IMR-90 (cell line): Measurements from ENCODE around the gene DTL. TPM values are rescaled to one million over a fixed set of nuclear protein-coding genes. Genes with fewer than 3 reads are reported as not detected.

ENCODE experiments used
- ATAC-seq: fragments of 200-7000 bp; cut with Tn5 transposase; 2 replicates; pipeline ENCODE4 v1.9.1; 2020; ENCODE audit warnings: low read depth, mild to moderate bottlenecking, moderate library complexity
- BruUV-seq: library from RNA; stranded (reverse); fragments of 400-500 nt; replicated peaks from 2 replicates; lab custom pipeline; 2021; lab: Mats Ljungman, UMichigan
- CTCF ChIA-PET: fragments of 300-600 bp; formaldehyde crosslinking; extraction: SDS; loops from one replicate; lab custom pipeline; 2021; ENCODE audit warnings: antibody characterized with exemption; lab: Yijun Ruan, JAX
- POLR2A ChIA-PET: fragments of 300-600 bp; sonication (Branson Sonifier 250); formaldehyde crosslinking; loops from one replicate; lab custom pipeline; 2022; ENCODE audit warnings: antibody characterized with exemption; ENCODE audit not compliant: unreplicated experiment; lab: Charles Lee
- DNase-seq: peaks from one replicate; pipeline ENCODE4 v3.0.0; 2013
- H2AFZ ChIP-seq: replicated peaks from 2 replicates; pipeline ENCODE3; 2013; ENCODE audit warnings: low read length, mild to moderate bottlenecking; ENCODE audit not compliant: poor library complexity
- H2AK5ac ChIP-seq: 2 replicates; pipeline ENCODE4 v1.6.1; 2013; ENCODE audit warnings: low read depth, low read length, inconsistent platforms
- H2AK9ac ChIP-seq: replicated peaks from 2 replicates; pipeline ENCODE3; 2013; ENCODE audit warnings: mild to moderate bottlenecking, low read depth, low read length, moderate library complexity; ENCODE audit not compliant: poor library complexity
- H2BK120ac ChIP-seq: 2 replicates; pipeline ENCODE4 v1.6.1; 2013; ENCODE audit warnings: low read depth, low read length, inconsistent platforms
- H2BK15ac ChIP-seq: 3 replicates; pipeline ENCODE4 v1.6.1; 2013; ENCODE audit warnings: low read depth, low read length, inconsistent platforms
- H2BK20ac ChIP-seq: 2 replicates; pipeline ENCODE4 v1.6.1; 2013; ENCODE audit warnings: low read depth, mild to moderate bottlenecking, inconsistent platforms, low read length, moderate library complexity
- H2BK5ac ChIP-seq: 2 replicates; pipeline ENCODE4 v1.6.1; 2013; ENCODE audit warnings: mild to moderate bottlenecking, low read depth, low read length, inconsistent platforms; ENCODE audit not compliant: poor library complexity, severe bottlenecking
- H3K14ac ChIP-seq: replicated peaks from 2 replicates; pipeline ENCODE4 v1.6.1; 2013; ENCODE audit warnings: low read depth, low read length, inconsistent platforms
- H3K18ac ChIP-seq: 2 replicates; pipeline ENCODE4 v1.6.1; 2013; ENCODE audit warnings: low read depth, low read length, control low read depth
- H3K23ac ChIP-seq: 2 replicates; pipeline ENCODE4 v1.6.1; 2013; ENCODE audit warnings: low read depth, low read length, inconsistent platforms
- H3K27ac ChIP-seq: 2 replicates; pipeline ENCODE4 v1.5.1; 2013; ENCODE audit warnings: mild to moderate bottlenecking, control low read depth, low read length; ENCODE audit not compliant: insufficient read depth
- H3K27me3 ChIP-seq: 2 replicates; pipeline ENCODE4 v1.6.1; 2013; ENCODE audit warnings: low read length; ENCODE audit not compliant: control insufficient read depth, insufficient read depth
- H3K36me3 ChIP-seq: 2 replicates; pipeline ENCODE4 v1.6.1; 2013; ENCODE audit warnings: low read length, mixed read lengths; ENCODE audit not compliant: control insufficient read depth, insufficient read depth
- H3K4ac ChIP-seq: 2 replicates; pipeline ENCODE4 v1.6.1; 2013; ENCODE audit warnings: low read depth, low read length, inconsistent platforms
- H3K4me1 ChIP-seq: 2 replicates; pipeline ENCODE4 v1.6.1; 2013; ENCODE audit warnings: low read length, mixed read lengths; ENCODE audit not compliant: control insufficient read depth, insufficient read depth
- H3K4me2 ChIP-seq: 2 replicates; pipeline ENCODE4 v1.6.1; 2013; ENCODE audit warnings: low read depth, mild to moderate bottlenecking, control low read depth, low read length, moderate library complexity
- H3K4me3 ChIP-seq: 2 replicates; pipeline ENCODE4 v1.5.1; 2013; ENCODE audit warnings: low read depth, mild to moderate bottlenecking, control low read depth, low read length, moderate library complexity; ENCODE audit not compliant: insufficient read depth
- H3K56ac ChIP-seq: 2 replicates; pipeline ENCODE4 v1.6.1; 2013; ENCODE audit warnings: low read length, inconsistent platforms; ENCODE audit not compliant: insufficient read depth; ENCODE audit errors: extremely low read depth
- H3K79me1 ChIP-seq, 2 experiments: 2 replicates each; pipeline ENCODE4 v1.6.1; 2013; ENCODE audit warnings: low read length in 2 of 2, inconsistent platforms in 1 of 2, low read depth in 1 of 2
- H3K9ac ChIP-seq: 2 replicates; pipeline ENCODE4 v1.6.1; 2013; ENCODE audit warnings: low read depth, low read length, control low read depth
- H3K9me1 ChIP-seq: 2 replicates; pipeline ENCODE4 v1.6.1; 2013; ENCODE audit warnings: low read length, inconsistent platforms; ENCODE audit not compliant: insufficient read depth
- H3K9me3 ChIP-seq: 2 replicates; pipeline ENCODE4 v1.6.1; 2013; ENCODE audit warnings: low read length; ENCODE audit not compliant: control insufficient read depth, insufficient read depth
- H4K20me1 ChIP-seq: 2 replicates; pipeline ENCODE4 v1.6.1; 2013; ENCODE audit warnings: low read length, inconsistent platforms; ENCODE audit not compliant: insufficient read depth
- H4K5ac ChIP-seq: 2 replicates; pipeline ENCODE4 v1.6.1; 2013; ENCODE audit warnings: mild to moderate bottlenecking, low read depth, low read length, control low read depth
- H4K8ac ChIP-seq, 2 experiments: 2 replicates each; pipeline ENCODE4 v1.6.1; 2013; ENCODE audit warnings: low read depth in 2 of 2, low read length in 2 of 2, control low read depth in 1 of 2, inconsistent platforms in 1 of 2
- H4K91ac ChIP-seq: 2 replicates; pipeline ENCODE4 v1.6.1; 2013; ENCODE audit warnings: low read depth, low read length, inconsistent platforms; ENCODE audit not compliant: insufficient read depth
- WGBS, 2 experiments: methylation state at CpG; one replicate each; pipeline versions ENCODE4 v1.1.5 to v1.1.7; 2013; ENCODE audit warnings: missing lambda C conversion rate in 2 of 2; ENCODE audit not compliant: insufficient read length in 1 of 2; ENCODE audit errors: extremely low coverage in 2 of 2; 5-methylcytosine and 5-hydroxymethylcytosine counted together
- dilution Hi-C: fragments of 300-500 bp; cut with HindIII; formaldehyde crosslinking; loops from one replicate; pipeline ENCODE4 v1.14.3; 2018; ENCODE audit warnings: low sequenced_read_pairs; ENCODE audit not compliant: unreplicated experiment
- in situ Hi-C: fragments of 300-500 bp; cut with MboI; formaldehyde crosslinking; loops from 3 replicates; pipeline ENCODE4 v1.14.3; 2019; ENCODE audit warnings: low sequenced_read_pairs, inconsistent platforms, mixed read lengths
- intact Hi-C: fragments of 100-400 bp; cut with micrococcal nuclease; formaldehyde crosslinking; loops from 2 replicates; pipeline ENCODE4 v1.10.0; 2022
- polyA plus RNA-seq, 3 experiments: library from polyadenylated mRNA; depleted of rRNA; stranded (reverse); fragments of >200 nt; gene quantifications; 2 replicates each; pipeline ENCODE4 v1.2.3, GENCODE V29; 2012; ENCODE audit warnings: low replicate concordance in 1 of 3
- total RNA-seq: library from RNA; depleted of rRNA; stranded (reverse); fragments of >200 nt; gene quantifications from 2 replicates; pipeline ENCODE4 v1.2.3, GENCODE V29; 2012
- TF ChIP-seq, protein P1 (sequence below): fragments of 150-350 bp; IDR thresholded peaks from 2 replicates; pipeline ENCODE4 v1.6.1; 2017; ENCODE audit warnings: mild to moderate bottlenecking, antibody characterized with exemption, low read length, low read depth

DTL gene
- total and polyA plus RNA-seq, 2 of the 4 experiments (the other 2 are of a cell fraction): 11.8 to 19.9 TPM

DNA sequence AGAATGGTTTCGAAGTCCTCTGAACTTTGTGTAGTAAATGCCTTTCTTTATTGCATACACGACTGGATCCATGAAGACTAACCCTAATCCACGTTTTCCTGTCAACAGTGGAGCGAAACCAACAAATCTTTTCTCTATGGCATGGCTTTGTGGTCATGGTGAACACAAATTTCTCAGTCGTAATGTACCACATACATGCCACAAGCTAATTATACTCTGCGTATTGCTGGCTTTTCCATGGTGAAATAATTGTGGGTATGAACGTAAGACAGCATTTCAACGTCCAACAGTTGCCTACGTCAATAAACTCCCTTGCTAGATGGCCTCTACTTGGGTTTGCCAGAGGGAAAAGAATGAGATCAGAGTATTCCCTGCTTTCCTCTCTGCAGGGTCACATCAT lies 27.7 kb upstream of the DTL start:
- Histone ChIP-seq H3K14ac (no peak overlapping the region), H2BK5ac (no peak overlapping the region), H3K79me1 (peaks cover 2 to 5% of the 10 kb centered on the region in 2 experiments; a peak in 2 of 4 replicates), H3K4me1 (peaks cover 4% of the 10 kb centered on the region), H2AK9ac (no peak overlapping the region), H3K4me3 (no peak overlapping the region), H3K27me3 (no peaks in the 10 kb centered on the region), H3K23ac (no peak overlapping the region), H3K9me3 (no peaks in the 10 kb centered on the region), H3K56ac (no peak overlapping the region), H2BK20ac (no peak overlapping the region), H2BK120ac (no peak overlapping the region), H3K36me3 (peaks cover 3% of the 10 kb centered on the region; the same call in 1 of the 2 replicates), H4K8ac (no peak overlapping the region), H4K91ac (no peak overlapping the region), H3K4ac (no peak overlapping the region), H2AK5ac (no peak overlapping the region), H3K18ac (no peak overlapping the region), H2AFZ (no peak overlapping the region), H4K20me1 (no peaks in the 10 kb centered on the region), H2BK15ac (no peak overlapping the region), H3K4me2 (no peak overlapping the region), H3K27ac (no peak overlapping the region), H3K9me1 (peaks cover 3% of the 10 kb centered on the region; the same call in 1 of the 2 replicates), H4K5ac (no peak overlapping the region), H3K9ac (no peak overlapping the region)
- TF ChIP-seq, protein P1, sequence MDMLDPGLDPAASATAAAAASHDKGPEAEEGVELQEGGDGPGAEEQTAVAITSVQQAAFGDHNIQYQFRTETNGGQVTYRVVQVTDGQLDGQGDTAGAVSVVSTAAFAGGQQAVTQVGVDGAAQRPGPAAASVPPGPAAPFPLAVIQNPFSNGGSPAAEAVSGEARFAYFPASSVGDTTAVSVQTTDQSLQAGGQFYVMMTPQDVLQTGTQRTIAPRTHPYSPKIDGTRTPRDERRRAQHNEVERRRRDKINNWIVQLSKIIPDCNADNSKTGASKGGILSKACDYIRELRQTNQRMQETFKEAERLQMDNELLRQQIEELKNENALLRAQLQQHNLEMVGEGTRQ: no peak
- dilution Hi-C loops: no loop called here
- no peak for ATAC-seq
- 93% methylated on average over 3 of the region's 9 CpGs; no CpG with 5 or more reads in 1 of the 2 experiments for WGBS, 2 experiments
- in situ Hi-C loops: no loop called here
- ChIA-PET CTCF (interaction anchor here (0.6 to 1.3 kb wide), 2 partner anchors 27 to 87 kb away, joined by 3 to 5 read pairs; partner anchors contain the start of genes DTL and INTS7), POLR2A (no interaction called here)
- intact Hi-C loops: no loop called here
- BruUV-seq: no TSS peak
- DNase-seq: no peak
